GM10847 (cell line): Measurements from ENCODE around the gene KSR2.

Experiments used
- POLR2A ChIP-seq: IDR thresholded peaks from 2 replicates; pipeline ENCODE4 v1.6.1; 2011; ENCODE audit not compliant: insufficient read length; ENCODE audit errors: extremely low read depth

KSR2 gene

GRCh38 chr12:117438809-117439208 lies 530.0 kb downstream of the KSR2 start:
- TF ChIP-seq POLR2A: no peak

- no peak for TF ChIP-seq POLR2A
Observed at GRCh38 chr12:117437516-117438255, 531.1 kb downstream of the KSR2 start.

GRCh38 chr12:117433878-117434277 lies 534.9 kb downstream of the KSR2 start:
- no peak for TF ChIP-seq POLR2A

GRCh38 chr12:117430246-117430645 lies 538.5 kb downstream of the KSR2 start:
- TF ChIP-seq POLR2A: no peak

- no peak for TF ChIP-seq POLR2A
Observed at GRCh38 chr12:117427211-117427610, 541.6 kb downstream of the KSR2 start.

GRCh38 chr12:117421987-117422386 lies 546.8 kb downstream of the KSR2 start:
- TF ChIP-seq POLR2A: no peak

GRCh38 chr12:117421068-117421752 lies 547.6 kb downstream of the KSR2 start:
- TF ChIP-seq POLR2A: no peak

GRCh38 chr12:117417004-117417403 lies 551.8 kb downstream of the KSR2 start:
- no peak for TF ChIP-seq POLR2A

GRCh38 chr12:117412465-117413188 lies 556.2 kb downstream of the KSR2 start:
- no peak for TF ChIP-seq POLR2A

- TF ChIP-seq POLR2A: no peak
Observed at GRCh38 chr12:117409286-117409685, 559.5 kb downstream of the KSR2 start.

GRCh38 chr12:117408161-117408791 lies 560.5 kb downstream of the KSR2 start:
- no peak for TF ChIP-seq POLR2A

- TF ChIP-seq POLR2A: no peak
Observed at GRCh38 chr12:117404940-117405339, 563.9 kb downstream of the KSR2 start.

GRCh38 chr12:117404203-117404853 lies 564.5 kb downstream of the KSR2 start:
- no peak for TF ChIP-seq POLR2A

GRCh38 chr12:117403586-117404139 lies 565.1 kb downstream of the KSR2 start:
- TF ChIP-seq POLR2A: no peak
